Measurements from ENCODE around the gene LCMT1. TPM values are rescaled to one million over a fixed set of nuclear protein-coding genes. Genes with fewer than 3 reads are reported as not detected.

Gene LCMT1
- total and polyA plus RNA-seq, 2 of the 13 experiments (the other 11 are each of a cell fraction or from before 2014, with no cell fraction given): 41.2 to 48.7 TPM

- Histone ChIP-seq H3K27me3 (ENCODE audit: control insufficient read depth in 1 of 2, insufficient read depth in 2 of 2, low read length in 2 of 2) (no peaks in the 10 kb centered on the region), H3K27ac (ENCODE audit: extremely low read length, insufficient read depth, low read length) (no peak overlapping the region), H3K4me2 (ENCODE audit: low read depth, low read length) (no peak overlapping the region), H2AFZ (ENCODE audit: low read length) (no peak overlapping the region), H3K79me2 (ENCODE audit: insufficient read depth, low read length) (no peaks in the 10 kb centered on the region), H3K36me3 (replicated peaks in 1 of 2; ENCODE audit: control insufficient read depth in 1 of 2, insufficient read depth in 2 of 2, low read length in 2 of 2) (no peaks in the 10 kb centered on the region), H3K4me3 (replicated peaks in 1 of 3; ENCODE audit: insufficient read depth in 1 of 3, low read depth in 2 of 3, low read length in 3 of 3) (no peak overlapping the region), H4K20me1 (ENCODE audit: insufficient read depth, low read length) (no peaks in the 10 kb centered on the region), H3K9ac (ENCODE audit: insufficient read depth, low read depth, low read length) (no peak overlapping the region), H3K4me1 (ENCODE audit: insufficient read depth, low read length) (peaks cover 14% of the 10 kb centered on the region), H3K9me3 (ENCODE audit: low read length) (no peaks in the 10 kb centered on the region)
- ATAC-seq: no peak
- TF ChIP-seq ZBTB3 (CRISPR knock-in tag; IDR thresholded peaks at IDR 0.05; ENCODE audit: borderline replicate concordance, low read depth): no peak
- TF ChIP-seq HNF4A (CRISPR knock-in tag; IDR thresholded peaks at IDR 0.05): no peak
- no peak for TF ChIP-seq ZNF274 (CRISPR knock-in tag; IDR thresholded peaks at IDR 0.05)
- no peak for TF ChIP-seq IKZF4 (CRISPR knock-in tag; IDR thresholded peaks at IDR 0.05; ENCODE audit: borderline replicate concordance, low read depth, not compliant biosample characterization)
- TF ChIP-seq ZNF510 (CRISPR knock-in tag; IDR thresholded peaks at IDR 0.05; ENCODE audit: low read depth): no peak
- no peak for TF ChIP-seq HOXD1 (CRISPR knock-in tag; IDR thresholded peaks at IDR 0.05)
- TF ChIP-seq SNRNP70 (IDR thresholded peaks at IDR 0.05; ENCODE audit: low read depth, low read length): no peak
- TF ChIP-seq E2F1 (CRISPR knock-in tag; IDR thresholded peaks at IDR 0.05): no peak
- no peak for TF ChIP-seq ZNF574 (CRISPR knock-in tag; IDR thresholded peaks at IDR 0.05)
- TF ChIP-seq NFYB (CRISPR knock-in tag; IDR thresholded peaks at IDR 0.05): no peak
- no peak for TF ChIP-seq ZFX (CRISPR knock-in tag; IDR thresholded peaks at IDR 0.05; ENCODE audit: low read depth)
- no peak for TF ChIP-seq PHF8 (CRISPR knock-in tag; IDR thresholded peaks at IDR 0.05)
- TF ChIP-seq MLLT10 (CRISPR knock-in tag; IDR thresholded peaks at IDR 0.05): no peak
- no peak for TF ChIP-seq ZNF225 (CRISPR knock-in tag; IDR thresholded peaks at IDR 0.05)
- DNase-seq (ENCODE audit: low spot score): peak; percentile 29
- CTCF ChIA-PET (ENCODE audit: low intra/inter-chr PET ratio, low total read pairs): no interaction called here
- BruUV-seq (replicated peaks): no TSS peak
- intact Hi-C loops (cut with micrococcal nuclease; ENCODE audit: unreplicated experiment) (no loop called here), in situ Hi-C loops (cut with HindIII; ENCODE audit: extremely low pct_ligation_motif_present, low pct_unique_long_range_greater_than_20kb) (no loop called here)
- no peak for FAIRE-seq
- POLR2A ChIA-PET: interaction anchor here (1.5 kb wide), 1 partner anchor 20 kb away, joined by 4 read pairs; no protein-coding TSS in a partner anchor
- 18% methylated on average over 4 of the region's 4 CpGs for WGBS (ENCODE audit: low lambda C conversion rate)
These were observed 86.5 kb downstream of the LCMT1 start for GRCh38 chr16:25198021-25198420.
